HG03571 (cell line): Measurements from ENCODE around the gene ECE1.

ENCODE experiments used
- ATAC-seq: cut with Tn5 transposase; IDR thresholded peaks from one replicate; pipeline ENCODE4 v1.9.1; 2021; ENCODE audit not compliant: unreplicated experiment

ECE1 gene

DNA sequence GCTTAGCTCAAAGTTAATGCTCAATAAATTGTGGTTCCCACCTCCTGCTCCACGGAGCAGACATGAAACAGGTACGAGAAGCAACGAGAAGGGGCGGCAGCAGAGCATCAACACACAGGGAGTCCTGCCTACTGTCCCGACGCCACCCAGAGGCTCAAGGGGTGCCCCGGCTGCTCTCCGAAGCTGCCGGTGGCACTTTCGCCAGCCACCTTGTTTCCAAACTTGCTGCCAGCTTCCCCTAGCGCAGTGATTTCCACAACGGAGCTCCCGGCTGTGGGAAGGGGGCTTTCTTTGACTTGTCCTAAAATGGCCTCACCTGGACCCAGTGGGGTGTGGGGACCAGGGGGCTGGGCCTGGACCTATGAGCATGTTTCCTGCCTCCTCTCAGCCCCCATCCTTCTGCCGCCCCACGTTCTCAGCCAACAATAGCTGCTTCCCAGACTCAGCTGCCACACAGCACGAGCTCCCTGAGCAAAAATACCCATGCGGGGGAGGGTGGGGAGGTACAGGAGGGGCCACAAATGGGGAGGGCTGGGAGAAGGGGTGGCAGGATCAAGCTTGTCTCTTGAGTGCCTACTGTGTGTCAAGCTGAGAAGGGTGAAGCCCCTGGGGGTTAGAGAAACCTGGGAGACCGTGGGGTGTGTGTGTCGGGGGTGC lies 35.6 kb upstream of the ECE1 start:
- ATAC-seq: no peak

DNA sequence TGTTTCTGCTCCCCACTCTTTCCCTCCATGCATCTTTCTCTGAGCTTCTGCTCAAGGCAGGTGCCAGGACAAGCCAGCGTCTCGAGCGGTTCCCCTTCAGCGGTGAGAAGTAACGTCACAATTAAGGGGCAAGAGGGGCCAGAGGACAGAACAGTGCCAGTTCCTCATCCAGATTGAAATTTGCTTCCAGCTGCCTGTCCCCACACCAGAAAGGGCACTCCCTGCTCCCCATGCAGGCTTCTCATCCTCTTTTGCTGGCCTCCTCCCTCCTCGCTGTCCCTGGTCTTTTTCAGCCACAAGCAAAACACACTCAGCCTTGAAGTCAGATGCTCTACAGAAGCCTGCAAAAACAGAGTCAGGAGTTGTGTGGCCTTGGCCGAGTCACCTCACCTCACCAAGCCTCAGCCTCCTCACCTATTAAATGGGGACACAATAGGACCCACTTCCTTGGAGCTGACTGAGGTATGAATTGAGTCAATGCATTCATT lies 35.0 kb upstream of the ECE1 start:
- ATAC-seq: no peak

DNA sequence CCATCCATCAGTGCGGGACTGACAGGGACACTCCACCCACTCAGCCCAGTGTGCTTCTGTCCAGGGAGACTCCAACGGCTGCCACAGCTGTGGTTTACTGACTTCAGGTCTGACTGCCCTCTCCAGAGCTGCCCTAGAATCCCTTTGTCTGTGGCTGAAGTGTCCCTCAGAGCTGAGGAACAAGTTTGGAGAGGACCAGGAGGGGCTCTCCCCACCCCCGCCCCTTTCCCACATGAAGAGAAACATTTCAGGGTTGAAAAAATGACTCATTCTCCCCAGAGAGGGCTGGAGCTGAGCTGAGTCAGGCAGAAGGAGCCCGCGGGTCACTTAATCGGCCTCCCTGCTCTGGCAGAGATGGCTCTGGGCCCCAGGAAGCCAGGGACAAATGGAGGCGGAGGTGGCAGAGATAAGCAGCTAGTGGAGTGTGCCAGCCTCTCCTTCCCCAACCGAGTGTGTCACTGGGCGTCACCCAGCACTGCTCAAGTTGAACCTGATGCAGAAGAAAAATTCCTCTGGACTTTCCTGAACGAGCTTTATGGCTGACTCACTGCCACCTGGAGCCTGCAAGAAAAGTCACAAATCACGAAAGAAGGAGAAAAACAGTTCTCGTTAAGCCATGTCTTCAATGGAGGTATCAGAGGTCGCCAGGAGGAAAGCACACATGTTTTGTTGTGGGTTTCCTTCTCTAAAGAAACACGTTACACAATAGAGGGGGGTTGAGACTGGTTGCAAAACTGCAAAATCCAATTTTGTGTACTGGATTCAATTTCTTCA lies 34.3 kb upstream of the ECE1 start:
- no peak for ATAC-seq

DNA sequence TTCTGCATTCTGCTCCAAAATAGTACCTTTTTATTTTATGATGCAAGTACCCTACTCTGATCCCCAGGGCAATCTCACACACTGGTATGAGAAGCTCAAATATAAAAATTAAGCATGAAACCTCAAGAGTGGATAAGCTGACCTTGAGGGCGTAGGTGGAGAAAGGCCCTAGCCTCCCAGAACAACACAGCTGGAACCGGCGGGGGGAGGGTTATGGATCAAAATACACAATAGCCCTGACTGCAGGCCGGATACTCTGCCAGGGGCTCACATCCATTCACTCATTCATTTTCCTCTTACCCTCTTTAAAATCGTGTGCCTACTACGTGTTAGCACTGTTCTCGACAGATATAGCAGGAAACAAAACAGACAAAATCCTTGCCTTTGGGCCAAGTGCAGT lies 32.8 kb upstream of the ECE1 start:
- ATAC-seq: no peak

DNA sequence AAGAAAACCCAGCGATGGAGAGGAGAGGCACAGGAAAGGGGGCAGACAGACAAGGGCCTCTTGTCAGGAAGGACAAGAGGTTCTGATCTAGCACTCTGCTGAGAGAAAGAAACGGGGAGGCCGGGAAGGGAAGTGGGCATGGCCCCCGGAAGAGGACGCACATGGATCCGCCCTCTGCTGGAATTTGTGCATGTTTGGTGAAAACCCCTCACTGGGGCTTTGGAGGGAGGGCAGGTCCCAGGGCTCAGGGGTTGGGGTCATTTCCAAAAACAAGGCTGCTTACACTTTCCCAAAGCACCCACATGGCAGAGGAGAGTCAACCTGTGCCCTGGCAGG lies 32.4 kb upstream of the ECE1 start:
- no peak for ATAC-seq

DNA sequence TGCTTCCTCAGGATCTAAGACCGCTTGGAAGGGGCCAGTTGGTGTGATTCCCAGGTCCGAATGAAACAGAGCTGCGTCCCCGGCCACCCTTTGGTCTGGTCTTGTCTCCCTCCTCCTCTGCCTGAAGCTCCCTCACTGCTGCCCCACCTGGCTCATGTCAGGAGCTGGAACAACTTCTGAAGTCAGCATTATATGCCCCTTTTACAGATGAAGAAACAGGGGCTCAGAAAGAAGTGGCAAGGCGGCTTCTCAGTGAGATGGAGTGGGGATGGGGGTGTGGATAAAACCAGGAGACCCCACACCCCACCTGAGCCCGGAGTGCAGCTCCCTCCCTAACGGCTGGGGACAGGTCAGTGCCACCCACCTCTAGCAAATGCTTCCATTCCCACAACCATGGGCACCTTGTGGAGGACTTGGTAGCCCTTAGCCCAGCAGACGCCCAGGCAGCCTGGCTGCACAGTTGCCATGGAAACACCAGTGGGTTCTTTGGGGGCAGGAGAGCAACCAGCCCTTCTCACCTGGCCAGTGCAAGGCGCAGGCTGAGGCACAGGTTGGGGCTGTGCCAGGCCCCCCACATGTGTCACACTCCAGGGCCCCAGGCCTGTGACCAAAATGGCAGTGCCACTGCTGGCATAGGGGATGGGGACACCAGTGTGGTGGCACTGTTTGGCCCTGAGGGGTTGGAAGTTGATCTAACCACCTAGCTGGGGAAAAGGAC lies 31.9 kb upstream of the ECE1 start:
- no peak for ATAC-seq

DNA sequence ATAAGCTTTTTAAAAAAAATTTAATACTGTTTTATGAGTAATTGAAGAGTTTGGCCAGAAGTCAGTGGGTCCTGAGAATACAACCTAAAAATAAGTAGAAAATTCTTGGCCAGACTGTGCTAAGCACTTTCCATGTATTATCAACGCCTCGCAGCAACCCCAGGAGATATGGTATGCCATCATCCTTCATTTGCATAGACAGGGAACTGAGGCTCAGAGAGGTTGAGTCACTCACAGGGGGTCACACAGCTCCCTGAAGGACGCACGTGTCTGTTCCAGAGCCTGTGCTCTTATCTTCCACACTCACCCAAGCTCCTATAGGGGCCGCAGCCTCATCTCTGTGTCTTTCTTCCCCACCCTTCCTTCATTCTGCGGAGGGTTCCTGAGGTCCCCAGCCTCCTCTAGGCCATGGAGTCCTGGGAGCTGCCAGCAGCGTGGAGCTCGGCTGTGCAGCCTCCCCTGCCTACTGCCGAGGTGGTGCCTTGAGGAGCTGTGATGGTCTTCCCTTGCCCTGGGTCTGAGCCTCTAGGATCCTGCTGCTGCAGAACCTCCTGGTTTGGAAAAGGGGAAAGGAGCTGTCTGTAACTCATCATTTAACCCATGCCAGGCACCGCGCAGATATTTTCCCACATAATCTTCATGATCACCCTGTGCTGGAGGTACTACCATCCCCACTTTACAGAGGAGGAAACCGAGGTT lies 30.3 kb upstream of the ECE1 start:
- no peak for ATAC-seq

DNA sequence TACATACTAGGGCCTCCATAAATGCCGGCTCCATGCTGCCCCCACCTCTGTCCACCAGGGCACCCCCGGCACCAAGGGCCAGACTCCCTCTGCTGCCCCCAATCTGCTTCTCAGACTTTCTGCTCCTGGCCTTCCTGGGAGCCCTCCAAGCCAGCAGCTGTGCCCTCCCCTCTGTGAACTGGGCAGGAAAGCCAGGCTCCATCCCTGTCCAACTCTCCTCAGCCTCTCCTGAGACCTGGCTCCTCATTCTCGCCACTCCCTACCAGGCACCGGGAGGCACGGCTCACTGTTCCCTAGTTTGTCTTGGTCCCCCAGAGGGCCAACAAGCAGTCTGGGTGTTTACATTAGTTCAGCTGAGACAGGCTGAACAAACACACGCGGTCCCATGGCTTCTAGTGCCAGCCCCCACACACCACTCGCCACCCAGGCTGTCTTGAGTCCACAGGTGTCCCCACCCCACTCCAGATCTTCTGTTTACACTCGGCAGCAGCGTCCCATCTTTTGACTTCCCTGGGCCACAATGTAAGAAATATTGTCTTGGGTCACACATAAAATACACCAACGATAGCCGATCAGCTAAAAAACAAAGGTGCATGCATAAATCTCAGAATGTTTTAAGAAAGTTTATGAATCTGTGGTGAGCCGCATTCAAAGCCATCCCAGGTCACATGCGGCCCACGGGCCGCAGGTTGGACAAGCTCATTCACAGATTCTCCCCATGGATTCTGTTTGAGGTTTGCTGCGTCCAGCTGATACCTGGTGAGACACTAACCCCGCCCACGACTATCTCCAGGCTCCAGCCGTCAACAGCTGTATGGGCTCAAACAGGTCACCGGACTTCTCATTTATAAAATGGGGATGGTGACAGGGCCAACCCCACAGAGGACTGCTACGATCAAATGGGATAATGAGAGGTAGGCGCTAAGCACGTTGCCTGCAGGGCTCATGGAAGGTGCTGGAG lies 29.5 kb upstream of the ECE1 start:
- ATAC-seq: no peak

DNA sequence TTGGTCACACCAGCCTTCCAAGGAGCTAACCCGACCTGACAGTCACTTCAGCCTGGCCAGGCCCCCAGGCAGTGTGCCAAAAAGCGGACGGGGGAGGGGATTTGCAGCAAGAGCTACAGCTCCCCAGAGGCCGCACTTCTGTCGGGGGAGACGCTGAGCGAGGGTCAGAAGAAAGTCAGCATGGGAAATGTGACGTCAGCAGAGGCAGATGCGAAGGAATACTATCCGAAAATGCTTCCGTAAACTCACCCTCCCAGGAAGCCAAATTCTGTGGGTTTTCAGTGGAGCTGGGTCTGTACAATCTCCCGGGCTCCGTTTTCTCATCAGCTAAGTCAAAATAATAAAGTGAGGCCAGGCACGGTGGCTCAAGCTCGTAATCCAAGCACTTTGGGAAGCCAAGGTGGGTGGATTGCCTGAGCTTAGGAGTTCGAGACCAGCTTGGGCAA lies 28.5 kb upstream of the ECE1 start:
- ATAC-seq: no peak

DNA sequence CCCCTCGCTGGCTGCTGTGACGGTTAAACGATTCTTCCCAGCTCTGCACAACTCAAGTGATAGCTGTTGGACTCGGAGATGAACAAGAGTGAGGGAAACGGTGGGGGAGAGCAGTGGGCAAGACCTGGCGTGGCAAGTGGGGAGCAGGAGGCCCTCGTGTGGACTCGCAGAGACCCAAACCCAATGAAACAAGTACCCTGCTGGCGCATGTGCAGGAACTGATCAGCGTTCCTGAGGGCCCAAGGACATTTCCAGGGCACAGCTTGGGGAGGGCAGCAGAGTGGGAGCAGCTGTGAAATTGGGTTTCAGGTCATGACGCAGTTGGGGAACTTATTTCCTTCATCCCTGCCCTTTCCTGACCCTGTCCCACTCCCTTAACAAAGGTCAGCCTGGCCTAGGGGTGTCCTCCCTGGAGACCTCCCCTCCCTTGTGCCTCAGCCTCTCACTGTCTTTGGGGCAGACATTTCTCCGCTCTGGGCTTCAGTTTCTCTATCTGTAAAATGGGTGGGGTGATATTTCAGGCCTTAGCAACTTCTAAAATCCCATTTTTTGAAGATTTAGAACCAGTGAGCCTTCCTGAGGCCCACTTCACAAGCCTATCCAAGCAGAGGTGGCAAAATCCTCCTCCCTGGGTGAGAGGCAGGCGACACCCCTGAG lies 27.9 kb upstream of the ECE1 start:
- no peak for ATAC-seq

DNA sequence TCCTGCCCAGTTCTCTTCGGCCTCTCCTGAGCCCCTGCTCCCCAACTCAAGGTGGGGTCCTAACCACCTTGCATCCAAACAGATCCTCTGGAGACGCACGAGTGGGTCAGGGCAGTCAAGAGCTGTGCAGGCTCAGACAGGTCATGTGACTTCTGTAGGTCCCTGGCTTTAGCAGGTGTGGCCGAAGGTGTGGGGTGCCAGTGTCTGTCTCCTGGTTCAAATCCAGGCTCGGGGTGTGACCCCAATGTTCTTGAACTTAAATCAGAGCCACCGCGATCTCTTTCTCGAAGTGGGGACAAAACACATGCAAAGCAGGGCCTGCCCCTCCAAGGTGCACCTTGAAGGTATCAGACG lies 27.4 kb upstream of the ECE1 start:
- ATAC-seq: no peak

DNA sequence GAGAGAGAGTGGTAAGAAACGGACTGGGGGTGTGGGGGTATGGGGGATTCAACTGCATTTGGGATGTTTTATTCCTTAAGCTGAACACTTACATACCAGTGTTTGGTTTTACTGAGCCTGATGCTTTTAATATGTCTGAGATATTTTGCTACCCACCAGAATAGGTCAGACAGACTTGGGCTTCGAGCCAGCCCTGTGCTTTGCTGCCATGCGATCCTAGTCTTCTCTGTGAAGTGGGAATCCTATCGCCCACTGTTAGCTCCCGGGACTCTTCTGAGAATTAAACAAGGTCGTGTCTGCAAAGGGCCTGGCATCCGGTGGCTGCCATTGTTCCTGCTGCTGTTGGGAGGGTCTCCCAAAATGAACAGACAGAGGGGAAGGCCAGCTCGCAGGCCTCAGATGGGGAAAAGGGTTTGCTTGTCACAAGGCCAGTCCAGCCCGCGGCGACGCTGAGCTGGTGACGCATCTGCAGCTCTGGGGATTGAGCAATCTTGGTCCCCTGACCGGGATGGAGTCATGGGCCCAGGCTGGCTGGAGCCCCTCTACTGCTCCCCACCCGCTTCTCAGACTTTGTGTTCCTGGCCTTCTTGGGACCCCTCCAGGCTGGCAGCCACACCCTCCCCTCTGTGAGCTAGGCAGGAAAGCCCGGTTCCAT lies 26.9 kb upstream of the ECE1 start:
- no peak for ATAC-seq

DNA sequence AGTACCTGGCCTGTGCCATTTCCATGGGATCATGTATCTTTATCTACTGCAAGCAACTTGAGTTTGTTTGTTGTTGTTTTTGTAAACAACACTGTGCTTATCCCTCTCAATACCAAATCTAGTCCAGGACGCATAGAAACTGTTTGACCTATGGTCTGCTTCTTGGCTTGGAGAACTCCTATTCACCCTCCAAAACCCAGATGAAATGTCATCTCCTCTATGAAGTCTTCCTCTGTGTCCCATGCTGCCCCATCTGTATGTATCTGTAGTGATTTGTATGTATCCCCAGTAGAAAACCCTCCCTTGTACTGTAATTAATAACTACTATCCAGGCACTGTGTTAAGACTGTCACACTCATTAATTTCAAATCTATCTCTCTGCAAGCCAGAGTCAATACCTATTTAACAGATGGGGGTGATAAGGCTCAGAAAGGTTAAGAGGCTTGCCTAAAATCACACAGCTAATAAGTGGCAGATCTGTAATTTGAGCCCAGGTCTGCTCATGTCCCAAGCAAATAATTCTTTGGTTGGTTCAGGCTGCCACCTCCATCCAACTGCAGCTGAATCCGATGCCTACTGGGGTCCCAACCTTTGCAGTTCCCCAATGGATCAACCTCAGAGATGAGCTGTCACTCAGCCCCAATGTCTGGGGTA lies 24.6 kb upstream of the ECE1 start:
- no peak for ATAC-seq

DNA sequence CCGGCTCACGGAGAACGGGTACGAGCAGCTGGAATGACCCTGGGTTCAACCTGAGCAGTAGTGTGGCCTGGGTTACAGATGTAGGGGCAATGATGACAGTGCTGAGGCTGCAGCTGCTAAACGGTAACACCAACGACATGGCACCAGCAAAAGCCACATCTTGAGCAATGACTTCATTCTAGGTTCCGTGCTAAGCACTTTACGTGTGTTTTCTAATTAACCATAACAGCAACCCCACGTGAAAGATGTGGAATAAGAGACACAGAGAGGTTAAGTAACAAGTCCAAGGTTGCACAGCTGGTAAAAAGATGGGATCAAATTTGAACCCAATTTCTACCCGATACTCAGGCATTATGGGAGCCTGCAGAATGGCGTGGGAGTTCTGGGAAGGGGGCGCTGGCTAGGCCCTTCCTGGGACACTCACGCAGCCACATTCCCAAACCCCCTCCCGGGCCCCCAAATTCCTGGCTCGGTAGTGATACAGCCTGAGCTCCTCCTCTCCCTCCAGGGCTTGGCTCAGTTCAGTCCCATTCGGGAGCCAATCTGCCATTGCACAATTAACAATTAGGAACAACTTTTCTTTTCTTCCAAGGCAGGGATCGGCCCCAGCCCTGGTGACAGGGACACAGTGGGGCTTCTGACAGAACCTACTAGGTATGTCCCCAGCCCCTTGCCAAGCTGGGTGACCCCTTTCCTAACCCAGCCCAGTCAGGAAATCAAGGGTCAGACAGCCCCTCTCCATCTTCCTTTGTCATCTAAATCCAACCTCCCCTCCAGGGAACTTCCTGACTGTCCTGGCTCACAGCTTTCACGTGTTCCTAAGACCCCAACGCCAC lies 23.8 kb upstream of the ECE1 start:
- ATAC-seq: no peak

DNA sequence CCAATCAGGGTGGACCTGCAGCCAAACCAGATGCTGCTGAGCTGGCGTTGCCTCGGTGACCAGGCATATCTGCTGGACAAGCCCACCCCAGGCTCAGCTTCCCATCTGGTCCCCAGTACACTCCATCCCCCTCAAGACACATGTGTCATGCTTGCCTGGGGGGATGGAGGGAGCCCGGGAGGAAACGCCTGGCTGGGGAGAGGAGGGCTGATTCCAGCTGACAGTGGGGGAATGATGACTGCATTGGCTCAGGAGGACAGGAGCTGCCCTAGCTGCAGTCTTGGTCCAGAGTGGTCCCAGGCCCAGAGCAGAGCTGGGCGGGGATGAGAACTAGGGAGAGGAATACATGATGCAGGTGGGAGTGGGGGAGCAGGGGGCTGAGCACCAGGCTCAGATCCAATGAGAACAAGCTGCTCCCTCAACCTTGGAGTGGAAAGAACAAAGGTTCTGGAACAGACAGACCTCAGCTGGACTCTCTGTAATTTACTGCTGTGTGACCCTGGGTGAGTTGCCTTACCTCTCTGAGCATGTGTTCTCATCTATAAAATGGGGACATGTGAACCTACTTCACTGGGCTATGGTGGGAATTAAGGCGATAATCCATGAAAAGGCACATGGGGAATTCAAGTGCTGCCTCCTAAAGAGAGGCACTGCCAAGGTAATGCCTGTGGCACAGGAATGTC lies 23.1 kb upstream of the ECE1 start:
- ATAC-seq: no peak

DNA sequence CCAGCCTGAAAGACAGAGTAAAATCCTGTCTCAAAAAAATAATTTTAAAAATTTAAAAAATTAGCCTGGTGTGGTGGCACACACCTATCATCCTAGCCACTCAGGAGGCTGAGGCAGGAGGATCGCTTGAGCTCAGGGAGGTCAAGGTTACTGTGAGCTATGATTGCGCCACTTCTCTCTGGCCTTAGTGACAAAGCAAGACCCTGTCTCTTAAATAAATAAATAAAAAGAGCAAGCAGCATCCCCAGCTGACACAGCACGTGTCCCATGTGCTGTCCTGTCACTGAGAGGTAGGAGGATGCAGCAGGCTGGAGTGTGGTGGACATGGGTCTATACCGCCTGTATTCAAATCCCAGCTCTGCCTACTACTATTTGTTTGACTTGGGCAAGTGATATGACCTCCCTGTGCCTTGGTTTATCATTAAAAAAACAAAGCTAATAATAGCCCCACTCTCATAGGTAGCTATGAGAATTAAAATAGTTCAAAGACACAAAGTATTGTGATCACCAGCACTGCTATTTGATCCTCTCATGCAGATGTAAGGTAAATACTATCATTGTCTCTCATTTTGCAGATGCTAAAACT lies 22.2 kb upstream of the ECE1 start:
- no peak for ATAC-seq

DNA sequence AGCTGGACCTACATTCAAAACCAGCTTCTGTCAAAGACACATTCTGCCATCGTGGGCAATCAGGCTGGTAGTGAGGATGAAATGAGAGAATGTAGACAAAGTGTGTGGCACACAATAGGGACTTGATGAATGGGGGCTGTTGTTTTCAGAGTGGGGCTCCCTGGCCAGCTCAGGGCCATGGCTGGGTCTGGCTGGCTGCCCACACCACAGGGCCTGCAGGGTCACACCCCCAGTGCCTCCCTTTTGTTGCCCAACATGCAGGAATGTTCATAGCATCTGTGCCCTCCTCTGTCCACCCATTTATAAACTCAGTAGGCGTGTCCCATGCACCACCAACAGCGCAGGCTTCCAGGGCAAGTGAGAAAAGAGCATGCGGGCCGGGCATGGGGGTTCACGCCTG lies 20.8 kb upstream of the ECE1 start:
- ATAC-seq: no peak
